ENCODE results near the gene TUNAR. TPM values are rescaled to one million over a fixed set of nuclear protein-coding genes. Genes with fewer than 3 reads are reported as not detected.

TUNAR gene
- total RNA-seq, 1 donor from 2014 or later = not detected

DNA sequence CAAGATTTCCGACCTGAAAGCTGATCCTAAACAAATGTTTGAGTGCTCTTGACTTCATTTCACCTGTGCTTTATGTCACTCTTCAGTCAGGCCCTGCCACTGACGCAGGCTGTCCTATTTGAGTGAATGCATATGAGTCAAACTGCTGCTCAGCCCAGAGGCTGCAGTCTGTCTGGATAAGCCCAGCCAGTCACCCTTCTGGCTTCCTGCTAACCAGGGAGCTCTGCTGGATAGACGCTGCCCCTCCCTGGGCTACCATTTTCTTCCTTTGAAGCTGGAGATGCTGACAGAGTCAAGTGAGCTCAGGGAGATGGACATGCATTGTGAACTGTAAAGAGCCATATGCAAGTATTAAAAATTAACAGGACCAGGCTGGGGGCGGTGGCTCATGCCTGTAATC, 5.1 kb upstream of the TUNAR start:
- H3K4me3 ChIP-seq (ENCODE audit: low read depth, low read length) = no peak overlapping the region
- DNase-seq (ENCODE audit: low read depth) = no peak
- H3K27me3 ChIP-seq (ENCODE audit: control insufficient read depth, insufficient read depth, low read length) = no peaks in the 10 kb centered on the region
- H3K36me3 ChIP-seq (ENCODE audit: control insufficient read depth, insufficient read depth, low read length) = no peaks in the 10 kb centered on the region
- FAIRE-seq = no peak
- TF ChIP-seq, protein P1, sequence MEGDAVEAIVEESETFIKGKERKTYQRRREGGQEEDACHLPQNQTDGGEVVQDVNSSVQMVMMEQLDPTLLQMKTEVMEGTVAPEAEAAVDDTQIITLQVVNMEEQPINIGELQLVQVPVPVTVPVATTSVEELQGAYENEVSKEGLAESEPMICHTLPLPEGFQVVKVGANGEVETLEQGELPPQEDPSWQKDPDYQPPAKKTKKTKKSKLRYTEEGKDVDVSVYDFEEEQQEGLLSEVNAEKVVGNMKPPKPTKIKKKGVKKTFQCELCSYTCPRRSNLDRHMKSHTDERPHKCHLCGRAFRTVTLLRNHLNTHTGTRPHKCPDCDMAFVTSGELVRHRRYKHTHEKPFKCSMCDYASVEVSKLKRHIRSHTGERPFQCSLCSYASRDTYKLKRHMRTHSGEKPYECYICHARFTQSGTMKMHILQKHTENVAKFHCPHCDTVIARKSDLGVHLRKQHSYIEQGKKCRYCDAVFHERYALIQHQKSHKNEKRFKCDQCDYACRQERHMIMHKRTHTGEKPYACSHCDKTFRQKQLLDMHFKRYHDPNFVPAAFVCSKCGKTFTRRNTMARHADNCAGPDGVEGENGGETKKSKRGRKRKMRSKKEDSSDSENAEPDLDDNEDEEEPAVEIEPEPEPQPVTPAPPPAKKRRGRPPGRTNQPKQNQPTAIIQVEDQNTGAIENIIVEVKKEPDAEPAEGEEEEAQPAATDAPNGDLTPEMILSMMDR (IDR thresholded peaks at IDR 0.05; ENCODE audit: insufficient read depth, low read length, severe bottlenecking) = no peak

DNA sequence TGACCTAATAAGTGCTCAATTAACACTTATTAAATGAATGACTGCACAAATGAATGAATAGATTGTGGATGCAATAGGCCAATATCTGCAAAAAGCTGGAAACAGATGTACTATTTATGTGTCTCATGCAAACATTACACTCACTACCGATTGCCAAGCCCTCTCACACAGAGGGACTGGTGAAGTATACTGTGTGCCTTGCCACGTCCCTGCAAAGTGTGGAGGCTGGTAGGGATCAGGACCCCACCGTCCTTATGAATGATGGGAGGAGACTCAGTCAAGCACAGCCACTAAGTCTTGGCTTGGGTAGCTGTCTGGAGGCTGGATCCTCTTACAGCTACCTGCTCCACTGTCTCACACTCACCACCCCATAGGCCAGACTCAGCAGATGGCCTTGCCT, 3.9 kb upstream of the TUNAR start:
- DNase-seq (ENCODE audit: low read depth) = no peak
- TF ChIP-seq, protein P1 (IDR thresholded peaks at IDR 0.05; ENCODE audit: insufficient read depth, low read length, severe bottlenecking) = no peak
- Histone ChIP-seq H3K27me3 (ENCODE audit: control insufficient read depth, insufficient read depth, low read length) (peaks cover 7% of the 10 kb centered on the region), H3K4me3 (ENCODE audit: low read depth, low read length) (no peak overlapping the region), H3K36me3 (ENCODE audit: control insufficient read depth, insufficient read depth, low read length) (no peaks in the 10 kb centered on the region)
- FAIRE-seq = no peak

DNA sequence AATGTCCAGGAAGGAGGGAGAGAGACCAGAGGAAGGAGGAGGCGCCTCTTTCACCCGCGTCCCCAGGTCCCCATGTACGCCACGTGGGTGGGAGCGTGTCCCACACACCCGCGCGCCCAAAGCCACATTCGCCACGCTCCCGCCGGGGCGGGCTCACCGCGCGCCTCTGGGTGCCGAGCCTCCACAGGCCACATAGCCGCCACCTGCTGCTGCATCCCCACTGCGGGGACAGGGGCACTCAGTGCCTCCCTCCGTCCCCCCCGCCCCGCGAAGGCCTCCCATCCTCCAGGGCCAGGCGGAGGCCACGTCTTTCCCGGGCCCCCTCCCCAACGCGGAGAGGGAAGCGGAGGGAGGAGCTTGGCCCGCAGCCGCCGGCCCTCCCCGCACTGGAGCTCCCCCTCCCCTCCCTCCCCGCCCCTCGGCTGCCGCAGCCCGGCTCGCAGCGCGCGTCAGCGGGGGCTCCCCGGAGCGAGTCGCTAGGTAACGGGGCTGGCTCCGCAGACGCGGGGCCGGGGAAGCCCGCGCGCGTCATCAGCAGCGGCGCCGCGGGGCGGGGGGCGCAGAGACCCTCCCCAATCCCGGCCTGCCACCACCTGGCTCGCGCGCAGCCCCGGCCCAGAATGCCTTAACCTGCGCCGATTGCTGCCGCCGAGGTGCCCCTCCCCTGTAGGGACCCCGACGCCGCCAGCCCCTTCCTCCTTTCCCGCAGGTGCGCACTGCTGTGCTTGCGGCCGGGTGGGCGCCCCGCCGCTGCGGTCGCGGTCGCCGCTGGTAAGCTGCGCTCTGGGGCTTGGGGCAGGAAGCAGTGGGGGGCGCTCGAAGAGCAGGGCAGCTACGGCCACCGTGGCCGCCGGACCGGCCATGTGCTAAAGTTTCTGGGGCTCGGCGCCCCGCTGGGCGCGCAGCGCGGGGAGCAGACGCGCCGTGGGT, 536 bp upstream of the TUNAR start:
- peaks cover 9% of the 10 kb centered on the region for H3K27me3 ChIP-seq (ENCODE audit: control insufficient read depth, insufficient read depth, low read length)
- no peaks in the 10 kb centered on the region for H3K36me3 ChIP-seq (ENCODE audit: control insufficient read depth, insufficient read depth, low read length)
- FAIRE-seq (no peak), DNase-seq (ENCODE audit: low read depth) (no peak)
- no peak overlapping the region for H3K4me3 ChIP-seq (ENCODE audit: low read depth, low read length)
- TF ChIP-seq, protein P1 (IDR thresholded peaks at IDR 0.05; ENCODE audit: insufficient read depth, low read length, severe bottlenecking) = no peak

DNA sequence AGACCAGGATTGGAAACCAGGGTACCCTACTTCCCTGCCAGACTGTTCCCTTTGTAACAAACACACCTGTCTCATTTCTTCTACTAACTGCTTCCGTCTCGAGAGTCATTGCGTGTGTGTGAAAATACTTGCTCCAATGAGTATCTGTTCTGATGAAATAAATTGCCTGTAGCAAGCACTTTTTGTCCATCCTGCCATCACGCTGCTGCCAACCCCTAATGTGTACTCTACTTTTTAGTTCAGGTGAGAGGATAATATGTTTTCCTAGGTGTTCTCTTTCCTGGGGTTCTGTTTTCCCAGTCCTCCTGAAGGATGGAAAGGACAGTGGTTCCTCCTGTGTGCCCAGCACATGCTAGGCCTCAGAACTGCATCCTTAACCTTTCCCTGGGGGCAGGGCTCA, 1.0 kb downstream of the TUNAR start:
- no peak for FAIRE-seq
- Histone ChIP-seq H3K36me3 (ENCODE audit: control insufficient read depth, insufficient read depth, low read length) (no peaks in the 10 kb centered on the region), H3K27me3 (ENCODE audit: control insufficient read depth, insufficient read depth, low read length) (peaks cover 9% of the 10 kb centered on the region), H3K4me3 (ENCODE audit: low read depth, low read length) (no peak overlapping the region)
- TF ChIP-seq, protein P1 (IDR thresholded peaks at IDR 0.05; ENCODE audit: insufficient read depth, low read length, severe bottlenecking) = no peak
- no peak for DNase-seq (ENCODE audit: low read depth)

DNA sequence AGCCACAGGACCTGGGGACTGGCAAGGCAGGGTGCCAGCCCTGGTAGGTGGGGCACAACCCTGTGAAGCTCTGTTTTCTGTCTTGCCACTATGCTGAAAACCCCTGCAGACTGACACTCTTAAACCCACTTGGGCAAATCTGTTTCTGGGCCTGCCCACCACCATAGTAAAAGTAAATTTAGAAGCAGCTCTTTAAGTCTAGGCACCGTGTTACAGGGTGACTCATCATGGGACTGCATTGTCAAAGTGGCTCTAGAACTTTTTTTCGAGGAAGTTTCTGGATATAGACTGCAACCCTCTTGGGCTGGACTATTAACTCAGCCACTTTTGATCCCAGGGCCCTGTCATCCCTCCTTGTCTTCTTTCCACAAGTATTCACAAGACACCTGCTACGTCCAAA, 7.7 kb downstream of the TUNAR start:
- TF ChIP-seq, protein P1 (IDR thresholded peaks at IDR 0.05; ENCODE audit: insufficient read depth, low read length, severe bottlenecking) = no peak
- no peak for DNase-seq (ENCODE audit: low read depth)
- Histone ChIP-seq H3K4me3 (ENCODE audit: low read depth, low read length) (no peak overlapping the region), H3K36me3 (ENCODE audit: control insufficient read depth, insufficient read depth, low read length) (no peaks in the 10 kb centered on the region), H3K27me3 (ENCODE audit: control insufficient read depth, insufficient read depth, low read length) (no peaks in the 10 kb centered on the region)
- FAIRE-seq = no peak
